Calu3 (cell line): ENCODE data around the gene GSK3B. TPM values are rescaled to one million over a fixed set of nuclear protein-coding genes. Genes with fewer than 3 reads are reported as not detected.

Experiments
- BruUV-seq: library from RNA; stranded (reverse); fragments of 400-500 nt; replicated peaks from 2 replicates; lab custom pipeline; 2021; lab: Mats Ljungman, UMichigan
- CTCF ChIA-PET: fragments of 300-600 bp; sonication (Branson Sonifier 250); formaldehyde crosslinking; loops from one replicate; lab custom pipeline; 2022; ENCODE audit warnings: antibody characterized with exemption; lab: Charles Lee
- DNase-seq: peaks from one replicate; pipeline ENCODE4 v3.0.0; 2022
- H3K27ac Mint-ChIP-seq: one replicate; pipeline ENCODE4 v1.8.0; 2022; ENCODE audit warnings: mixed read lengths; ENCODE audit not compliant: unreplicated experiment
- H3K27me3 Mint-ChIP-seq: one replicate; pipeline ENCODE4 v1.8.0; 2022; ENCODE audit warnings: mixed read lengths; ENCODE audit not compliant: unreplicated experiment
- H3K36me3 Mint-ChIP-seq: one replicate; pipeline ENCODE4 v1.8.0; 2022; ENCODE audit warnings: mild to moderate bottlenecking, moderate library complexity, mixed read lengths; ENCODE audit not compliant: insufficient read depth, unreplicated experiment
- H3K4me1 Mint-ChIP-seq: one replicate; pipeline ENCODE4 v1.8.0; 2022; ENCODE audit warnings: mild to moderate bottlenecking, low read depth, mixed read lengths; ENCODE audit not compliant: unreplicated experiment
- H3K4me3 Mint-ChIP-seq: one replicate; pipeline ENCODE4 v1.8.0; 2022; ENCODE audit warnings: mild to moderate bottlenecking, low read depth, moderate library complexity, mixed read lengths; ENCODE audit not compliant: unreplicated experiment
- H3K9me3 Mint-ChIP-seq: one replicate; pipeline ENCODE4 v1.8.0; 2022; ENCODE audit warnings: low read depth, mixed read lengths; ENCODE audit not compliant: unreplicated experiment
- intact Hi-C: fragments of 100-400 bp; cut with micrococcal nuclease; formaldehyde crosslinking; loops from one replicate; pipeline ENCODE4 v1.10.0; 2022; ENCODE audit not compliant: unreplicated experiment
- total RNA-seq: library from RNA; stranded (reverse); gene quantifications from 2 replicates; pipeline ENCODE4 v1.2.3, GENCODE V29; 2022
- TF ChIP-seq, protein P1 (sequence below): fragments of 200-600 bp; IDR thresholded peaks from one replicate; pipeline ENCODE4 v1.8.0; 2022; ENCODE audit warnings: antibody characterized with exemption; ENCODE audit not compliant: unreplicated experiment

GSK3B gene
- total RNA-seq, 1 experiment from 2014 or later = 48.6 TPM

DNA sequence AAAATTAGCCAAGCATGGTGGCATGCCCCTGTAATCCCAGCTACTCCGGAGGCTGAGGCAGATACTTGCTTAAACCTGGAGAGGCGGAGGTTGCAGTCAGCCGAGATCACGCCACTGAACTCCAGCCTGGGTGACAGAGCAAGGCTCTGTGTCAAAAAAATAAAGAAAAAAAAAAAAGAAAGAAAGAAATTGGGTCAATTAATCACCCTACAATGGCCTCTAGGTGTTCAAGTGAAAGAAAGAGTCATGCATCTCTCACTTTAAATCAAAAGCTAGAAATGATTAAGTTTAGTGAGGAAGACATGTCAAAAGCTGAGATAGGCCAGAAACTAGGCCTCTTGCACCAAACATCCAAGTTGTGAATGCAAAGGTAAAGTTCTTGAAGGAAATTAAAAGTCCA lies 44.9 kb upstream of the GSK3B start:
- Mint-ChIP-seq H3K4me3 (no peak overlapping the region), H3K4me1 (peaks cover 25% of the 10 kb centered on the region), H3K27me3 (no peaks in the 10 kb centered on the region), H3K36me3 (no peaks in the 10 kb centered on the region), H3K27ac (no peak overlapping the region), H3K9me3 (no peaks in the 10 kb centered on the region)
- BruUV-seq = no TSS peak
- TF ChIP-seq, protein P1, sequence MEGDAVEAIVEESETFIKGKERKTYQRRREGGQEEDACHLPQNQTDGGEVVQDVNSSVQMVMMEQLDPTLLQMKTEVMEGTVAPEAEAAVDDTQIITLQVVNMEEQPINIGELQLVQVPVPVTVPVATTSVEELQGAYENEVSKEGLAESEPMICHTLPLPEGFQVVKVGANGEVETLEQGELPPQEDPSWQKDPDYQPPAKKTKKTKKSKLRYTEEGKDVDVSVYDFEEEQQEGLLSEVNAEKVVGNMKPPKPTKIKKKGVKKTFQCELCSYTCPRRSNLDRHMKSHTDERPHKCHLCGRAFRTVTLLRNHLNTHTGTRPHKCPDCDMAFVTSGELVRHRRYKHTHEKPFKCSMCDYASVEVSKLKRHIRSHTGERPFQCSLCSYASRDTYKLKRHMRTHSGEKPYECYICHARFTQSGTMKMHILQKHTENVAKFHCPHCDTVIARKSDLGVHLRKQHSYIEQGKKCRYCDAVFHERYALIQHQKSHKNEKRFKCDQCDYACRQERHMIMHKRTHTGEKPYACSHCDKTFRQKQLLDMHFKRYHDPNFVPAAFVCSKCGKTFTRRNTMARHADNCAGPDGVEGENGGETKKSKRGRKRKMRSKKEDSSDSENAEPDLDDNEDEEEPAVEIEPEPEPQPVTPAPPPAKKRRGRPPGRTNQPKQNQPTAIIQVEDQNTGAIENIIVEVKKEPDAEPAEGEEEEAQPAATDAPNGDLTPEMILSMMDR = no peak
- intact Hi-C loops = no loop called here
- no peak for DNase-seq
- CTCF ChIA-PET = interaction anchor here (0.7 kb wide), 1 partner anchor 47 kb away, joined by 3 read pairs; no protein-coding TSS in a partner anchor

DNA sequence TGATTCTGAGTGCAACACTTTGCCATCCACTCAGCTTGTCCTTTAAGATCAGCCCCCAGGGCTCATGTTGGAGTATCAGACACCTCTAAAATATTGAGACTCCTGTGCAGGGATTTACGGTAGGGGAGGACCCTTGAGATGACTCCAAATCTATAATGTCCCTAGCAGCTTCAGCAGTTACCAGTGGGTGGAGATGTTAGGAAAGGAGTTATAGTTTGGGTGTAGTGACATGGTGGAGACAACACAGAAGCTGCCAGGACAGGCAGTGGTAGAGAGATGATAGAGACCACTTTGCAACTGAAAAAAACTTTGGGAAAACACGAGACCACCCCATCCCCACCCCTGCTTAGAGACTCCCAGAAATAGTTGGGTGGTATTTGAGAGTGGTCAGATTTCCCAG lies 43.3 kb upstream of the GSK3B start:
- CTCF ChIA-PET = no interaction called here

DNA sequence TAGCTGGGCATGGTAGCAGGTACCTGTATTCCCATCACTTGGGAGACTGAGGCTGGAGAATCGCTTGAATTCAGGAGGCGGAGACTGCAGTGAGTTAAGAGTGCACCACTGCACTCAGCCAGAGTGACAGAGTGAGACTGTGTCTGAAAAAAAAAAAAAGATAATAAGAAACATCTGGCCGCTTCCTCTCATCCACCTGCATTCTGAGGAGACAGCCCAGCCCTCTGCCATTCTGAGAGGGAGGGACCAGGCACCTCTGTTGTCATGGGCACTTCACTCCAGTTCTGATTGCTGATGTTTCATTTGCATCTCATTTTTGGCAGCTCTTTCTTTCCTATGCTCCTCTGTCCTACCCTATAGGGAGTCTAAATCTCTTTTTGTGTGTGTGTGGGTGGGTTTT lies 36.4 kb upstream of the GSK3B start:
- Mint-ChIP-seq H3K36me3 (no peaks in the 10 kb centered on the region), H3K4me1 (no peaks in the 10 kb centered on the region), H3K9me3 (no peaks in the 10 kb centered on the region), H3K4me3 (no peak overlapping the region), H3K27me3 (no peaks in the 10 kb centered on the region), H3K27ac (no peak overlapping the region)
- DNase-seq = no peak
- TF ChIP-seq, protein P1 = no peak
- CTCF ChIA-PET = no interaction called here
- no TSS peak for BruUV-seq
- intact Hi-C loops = no loop called here

More for the DNA sequence above, 43.3 kb upstream of the GSK3B start:
- no peak for DNase-seq
- no peak overlapping the region for H3K27ac Mint-ChIP-seq
- TF ChIP-seq, protein P1 = no peak
- no TSS peak for BruUV-seq
- no peak overlapping the region for H3K4me3 Mint-ChIP-seq
- H3K9me3 Mint-ChIP-seq = no peaks in the 10 kb centered on the region
- intact Hi-C loops = no loop called here
- no peaks in the 10 kb centered on the region for H3K36me3 Mint-ChIP-seq
- H3K4me1 Mint-ChIP-seq = peaks cover 17% of the 10 kb centered on the region
- no peaks in the 10 kb centered on the region for H3K27me3 Mint-ChIP-seq

DNA sequence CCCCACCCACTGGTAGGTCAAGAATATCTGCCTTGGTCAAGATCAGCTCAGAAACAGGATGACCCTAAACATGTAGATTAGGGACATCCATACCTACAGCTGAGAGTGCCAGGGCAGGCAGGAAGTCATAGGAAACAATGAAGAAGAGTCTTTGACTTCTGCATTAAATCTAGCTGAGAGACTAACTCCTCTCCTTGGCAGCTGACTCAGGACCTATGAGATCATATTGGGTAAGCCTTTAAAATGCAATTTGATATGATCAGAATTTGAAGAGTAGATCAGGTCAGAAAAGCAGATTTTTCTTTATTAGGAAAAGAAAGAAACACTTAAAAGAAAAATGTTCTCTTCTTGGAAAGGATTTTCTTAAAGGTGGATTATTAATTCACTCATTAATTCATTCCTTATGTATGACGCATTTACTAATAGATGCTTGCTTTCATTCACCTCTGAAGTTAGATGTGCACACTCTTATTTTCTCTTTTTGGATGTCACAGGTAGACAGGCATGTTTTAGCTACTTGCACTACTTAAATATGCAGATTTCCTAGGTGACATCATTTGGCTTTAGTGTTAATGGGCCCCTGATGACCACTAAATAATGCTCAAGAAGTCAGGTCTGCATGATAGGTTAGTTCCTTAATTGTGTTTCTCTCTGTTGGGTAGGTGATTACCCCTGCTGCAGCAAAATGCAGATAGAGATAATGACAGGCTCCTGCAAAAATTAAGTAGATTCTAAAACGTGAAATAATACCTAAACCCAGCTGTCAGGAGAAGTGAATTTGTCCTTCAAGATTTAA lies 35.7 kb upstream of the GSK3B start:
- TF ChIP-seq, protein P1 = no peak
- Mint-ChIP-seq H3K4me1 (no peaks in the 10 kb centered on the region), H3K27me3 (no peaks in the 10 kb centered on the region), H3K4me3 (no peak overlapping the region), H3K9me3 (no peaks in the 10 kb centered on the region), H3K36me3 (no peaks in the 10 kb centered on the region), H3K27ac (no peak overlapping the region)
- CTCF ChIA-PET = no interaction called here
- DNase-seq = no peak
- BruUV-seq = no TSS peak
- intact Hi-C loops = no loop called here
